Astrocyte (in vitro differentiated cells and primary cell): Measurements from ENCODE around the gene POR. TPM values are rescaled to one million over a fixed set of nuclear protein-coding genes. Genes with fewer than 3 reads are reported as not detected.

Source experiments
- DNase-seq: peaks from one replicate; pipeline ENCODE4 v3.0.0-alpha.2; 2010; ENCODE audit warnings: low read depth
- FAIRE-seq: peaks from 2 replicates; lab custom pipeline; 2011; peaks lifted over from hg19 to GRCh38; lab: Jason Lieb, UNC
- H2AFZ ChIP-seq: 2 replicates; pipeline ENCODE4 v1.6.0; 2012; ENCODE audit warnings: low read depth, low read length, inconsistent platforms
- H3K27ac ChIP-seq: 2 replicates; pipeline ENCODE4 v1.5.1; 2011; ENCODE audit warnings: low read depth, low read length, inconsistent platforms
- H3K27me3 ChIP-seq: 2 replicates; pipeline ENCODE4 v1.6.0; 2011; ENCODE audit warnings: low read length, inconsistent platforms; ENCODE audit not compliant: insufficient read depth
- H3K36me3 ChIP-seq: 2 replicates; pipeline ENCODE4 v1.5.1; 2011; ENCODE audit warnings: low read length, inconsistent platforms; ENCODE audit not compliant: insufficient read depth
- H3K4me1 ChIP-seq: 2 replicates; pipeline ENCODE4 v1.5.1; 2011; ENCODE audit warnings: low read length, inconsistent platforms; ENCODE audit not compliant: insufficient read depth
- H3K4me2 ChIP-seq: 2 replicates; pipeline ENCODE4 v1.6.0; 2012; ENCODE audit warnings: low read length, inconsistent platforms
- H3K4me3 ChIP-seq: 2 replicates; pipeline ENCODE4 v1.5.1; 2011; ENCODE audit warnings: low read depth, mild to moderate bottlenecking, low read length, inconsistent platforms; ENCODE audit not compliant: insufficient read depth
- H3K79me2 ChIP-seq: 2 replicates; pipeline ENCODE4 v1.6.0; 2012; ENCODE audit warnings: mild to moderate bottlenecking, low read length, inconsistent platforms; ENCODE audit not compliant: insufficient read depth
- H3K9ac ChIP-seq: 2 replicates; pipeline ENCODE4 v1.6.0; 2012; ENCODE audit warnings: mild to moderate bottlenecking, low read length, inconsistent platforms
- H3K9me3 ChIP-seq: 2 replicates; pipeline ENCODE4 v1.5.1; 2012; ENCODE audit warnings: low read depth, mild to moderate bottlenecking, low read length, inconsistent platforms; ENCODE audit not compliant: insufficient read depth
- H4K20me1 ChIP-seq: 2 replicates; pipeline ENCODE4 v1.6.0; 2012; ENCODE audit warnings: low read length, inconsistent platforms; ENCODE audit not compliant: insufficient read depth
- H3K27ac Mint-ChIP-seq: one replicate; pipeline ENCODE4 v1.8.0; 2021; ENCODE audit warnings: mild to moderate bottlenecking, mixed read lengths; ENCODE audit not compliant: unreplicated experiment
- H3K27me3 Mint-ChIP-seq: one replicate; pipeline ENCODE4 v1.8.0; 2021; ENCODE audit warnings: low read depth, mixed read lengths; ENCODE audit not compliant: unreplicated experiment
- H3K36me3 Mint-ChIP-seq: one replicate; pipeline ENCODE4 v1.8.0; 2021; ENCODE audit warnings: low read depth, mixed read lengths; ENCODE audit not compliant: unreplicated experiment
- H3K4me1 Mint-ChIP-seq: one replicate; pipeline ENCODE4 v1.8.0; 2021; ENCODE audit warnings: low read depth, mixed read lengths; ENCODE audit not compliant: unreplicated experiment
- H3K4me3 Mint-ChIP-seq: one replicate; pipeline ENCODE4 v1.8.0; 2021; ENCODE audit warnings: mild to moderate bottlenecking, moderate library complexity, mixed read lengths; ENCODE audit not compliant: unreplicated experiment
- H3K9me3 Mint-ChIP-seq: one replicate; pipeline ENCODE4 v1.8.0; 2021; ENCODE audit warnings: mild to moderate bottlenecking, mixed read lengths; ENCODE audit not compliant: unreplicated experiment
- CTCF ChIP-seq: IDR thresholded peaks from 2 replicates; pipeline ENCODE4 v1.5.1; 2011; ENCODE audit warnings: low read depth, mild to moderate bottlenecking, inconsistent platforms, low read length, moderate library complexity; ENCODE audit not compliant: insufficient read depth
- EZH2 ChIP-seq: IDR thresholded peaks from 2 replicates; pipeline ENCODE4 v1.6.1; 2012; ENCODE audit warnings: mild to moderate bottlenecking, low read length, inconsistent platforms; ENCODE audit not compliant: insufficient read depth
- total RNA-seq: library from RNA; stranded (reverse); gene quantifications from 2 replicates; pipeline ENCODE4 v1.2.1, GENCODE V29; 2021

The POR gene
- total RNA-seq, 1 donor from 2014 or later: 73.6 TPM

GRCh38 chr7:75961218-75961617, 46.3 kb downstream of the POR start:
- Histone ChIP-seq H3K27me3 (no peaks in the 10 kb centered on the region), H4K20me1 (no peaks in the 10 kb centered on the region)
- H3K4me1 Mint-ChIP-seq: peaks cover 10% of the 10 kb centered on the region

GRCh38 chr7:75962607-75963380, 47.8 kb downstream of the POR start:
- H3K36me3 Mint-ChIP-seq: peaks cover 20% of the 10 kb centered on the region
- Histone ChIP-seq H3K36me3 (no peaks in the 10 kb centered on the region), H3K4me2 (peak overlapping the region; percentile 71), H3K9ac (peak overlapping the region; percentile 85), H3K4me1 (peaks cover 24% of the 10 kb centered on the region), H3K9me3 (no peaks in the 10 kb centered on the region), H3K79me2 (no peaks in the 10 kb centered on the region), H3K4me3 (no peak overlapping the region), H3K27ac (peak overlapping the region; percentile 97), H4K20me1 (peaks cover 2% of the 10 kb centered on the region), H3K27me3 (no peaks in the 10 kb centered on the region), H2AFZ (no peak overlapping the region)
- no peaks in the 10 kb centered on the region for H3K27me3 Mint-ChIP-seq
- peak; percentile 9 for FAIRE-seq
- no peak for TF ChIP-seq CTCF
- TF ChIP-seq EZH2: no peak
- H3K27ac Mint-ChIP-seq: no peak overlapping the region
- peak; percentile 92 for DNase-seq
- H3K4me1 Mint-ChIP-seq: peaks cover 4% of the 10 kb centered on the region
- H3K9me3 Mint-ChIP-seq: no peaks in the 10 kb centered on the region
- H3K4me3 Mint-ChIP-seq: no peak overlapping the region

More at GRCh38 chr7:75961218-75961617, 46.3 kb downstream of the POR start:
- Histone ChIP-seq H3K9me3 (no peaks in the 10 kb centered on the region), H3K27ac (no peak overlapping the region), H2AFZ (no peak overlapping the region), H3K4me1 (peaks cover 29% of the 10 kb centered on the region), H3K4me3 (no peak overlapping the region), H3K4me2 (no peak overlapping the region), H3K79me2 (no peaks in the 10 kb centered on the region), H3K36me3 (peaks cover 2% of the 10 kb centered on the region), H3K9ac (no peak overlapping the region)
- Mint-ChIP-seq H3K27me3 (no peaks in the 10 kb centered on the region), H3K9me3 (no peaks in the 10 kb centered on the region), H3K27ac (no peak overlapping the region), H3K36me3 (peaks cover 30% of the 10 kb centered on the region), H3K4me3 (no peak overlapping the region)
- DNase-seq: no peak
- no peak for TF ChIP-seq EZH2
- peak; percentile 13 for TF ChIP-seq CTCF
- no peak for FAIRE-seq
